ENCODE measurements around the gene PTBP2.

DNA sequence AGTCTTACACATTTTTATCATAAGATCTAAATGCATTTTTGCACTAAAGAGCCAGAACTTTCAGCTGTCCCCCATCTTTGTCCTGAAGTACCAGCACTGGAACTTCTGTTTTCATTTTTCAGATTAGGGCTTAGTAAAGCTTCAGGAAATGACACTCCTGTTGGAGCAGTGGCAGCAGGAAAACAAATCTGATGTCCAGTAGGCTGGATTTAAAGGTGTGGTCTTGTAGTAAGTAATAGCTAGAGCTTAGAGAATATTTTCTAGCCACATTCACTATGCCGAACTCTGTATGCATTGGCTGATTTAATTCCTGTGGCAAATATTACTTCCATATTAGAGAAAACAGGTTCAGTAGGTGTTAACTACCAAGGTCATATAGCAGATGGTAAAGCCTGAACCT, 103.6 kb downstream of the PTBP2 start:
- TF ChIP-seq CTCF (IDR thresholded peaks at IDR 0.05), result no peak
- TF ChIP-seq POLR2A (IDR thresholded peaks at IDR 0.05), result no peak

Data from body of pancreas (tissue), 4 donors.